ENCODE results near the gene PGAM4. TPM values are rescaled to one million over a fixed set of nuclear protein-coding genes. Genes with fewer than 3 reads are reported as not detected.

Gene PGAM4
- polyA plus RNA-seq, 1 of the 3 experiments (the other 2 are of a cell fraction): not detected

DNA sequence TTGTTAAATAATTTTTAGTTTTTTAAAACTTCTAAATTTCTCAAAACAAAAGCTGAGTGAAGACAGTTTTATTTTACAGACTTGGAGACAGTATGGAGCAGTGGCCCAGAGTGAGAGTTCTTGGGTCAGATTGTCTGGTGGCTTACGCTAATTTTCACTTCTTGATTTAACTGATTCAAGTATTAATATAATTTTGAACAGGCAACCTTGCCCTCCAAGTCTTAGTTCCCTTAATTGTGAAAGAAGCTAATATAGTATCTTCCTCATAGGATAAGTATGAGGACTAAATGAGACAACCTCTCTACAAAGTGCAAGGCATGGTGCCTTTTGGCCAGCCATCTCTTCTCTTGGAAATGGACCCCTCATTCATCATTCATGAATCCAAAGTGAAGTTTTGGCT lies 33.6 kb downstream of the PGAM4 start (continued):
- no peak for TF ChIP-seq USF1 (IDR thresholded peaks at IDR 0.05; ENCODE audit: borderline replicate concordance, low read depth)
- no peak for TF ChIP-seq FOSL2 (IDR thresholded peaks at IDR 0.05; ENCODE audit: borderline replicate concordance, low read depth)
- TF ChIP-seq FOXM1 (IDR thresholded peaks at IDR 0.05; ENCODE audit: low read depth): no peak
- no peak for TF ChIP-seq SMC3 (IDR thresholded peaks at IDR 0.05; ENCODE audit: low read depth, low read length)
- no peak for TF ChIP-seq TCF12 (IDR thresholded peaks at IDR 0.05)

DNA sequence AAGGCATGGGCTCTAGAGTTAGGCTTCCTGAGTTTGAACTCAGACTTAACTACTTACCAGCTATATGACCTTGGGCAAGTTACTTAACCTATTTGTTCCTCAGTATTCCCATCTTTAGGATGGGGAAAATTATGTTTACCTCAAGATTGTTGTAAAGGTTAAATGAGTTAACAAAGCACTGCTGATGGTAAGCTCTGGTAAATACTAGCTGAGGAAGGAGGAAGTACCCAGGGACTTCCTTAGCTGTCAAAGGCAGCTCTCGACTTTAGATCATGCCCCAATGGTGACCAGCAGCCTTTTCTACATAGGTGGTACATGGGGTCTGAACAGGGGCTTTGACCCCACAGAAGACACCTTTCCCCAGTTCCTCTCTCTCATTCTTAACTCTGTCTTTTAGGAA lies 38.9 kb downstream of the PGAM4 start:
- Histone ChIP-seq H3K9ac (no peak overlapping the region), H3F3A (replicated peaks; ENCODE audit: insufficient read depth) (no peaks in the 10 kb centered on the region), H3K36me3 (replicated peaks in 1 of 2; ENCODE audit: control insufficient read depth in 1 of 2, insufficient read depth in 2 of 2, low read length in 1 of 2) (no peaks in the 10 kb centered on the region), H3K9me3 (no peaks in the 10 kb centered on the region), H3K4me2 (no peak overlapping the region), H3K27ac (ENCODE audit: low read depth in 2 of 2, low read length in 1 of 2) (no peak overlapping the region), H3K4me3 (ENCODE audit: low read depth in 2 of 2, low read length in 1 of 2) (no peak overlapping the region), H2AFZ (ENCODE audit: low read depth) (no peak overlapping the region), H3K79me2 (ENCODE audit: insufficient read depth) (no peaks in the 10 kb centered on the region), H3K4me1 (ENCODE audit: control insufficient read depth in 1 of 2, insufficient read depth in 2 of 2, low read depth in 1 of 2, low read length in 1 of 2) (no peaks in the 10 kb centered on the region), H4K20me1 (ENCODE audit: insufficient read depth) (no peaks in the 10 kb centered on the region), H3K27me3 (ENCODE audit: insufficient read depth) (no peaks in the 10 kb centered on the region), H3K9me2 (no peaks in the 10 kb centered on the region)
- DNase-seq: no peak
- 38% methylated on average over 1 of the region's 1 CpG for whole genome bisulfite sequencing (ENCODE audit: low lambda C conversion rate)
- no peak for TF ChIP-seq REST (IDR thresholded peaks at IDR 0.05; ENCODE audit: low read depth, low read length)
- TF ChIP-seq RCOR1 (IDR thresholded peaks at IDR 0.05; ENCODE audit: low read length): no peak
- no peak for TF ChIP-seq RAD21 (IDR thresholded peaks at IDR 0.05; ENCODE audit: low read length)
- no peak for TF ChIP-seq USF2 (IDR thresholded peaks at IDR 0.05; ENCODE audit: borderline replicate concordance, low read depth, low read length)
- no peak for TF ChIP-seq JUND (IDR thresholded peaks at IDR 0.05)
- TF ChIP-seq CHD2 (IDR thresholded peaks at IDR 0.05; ENCODE audit: low read length, partially characterized antibody): no peak
- no peak for TF ChIP-seq TAF1 (IDR thresholded peaks at IDR 0.05; ENCODE audit: borderline replicate concordance, low read depth, low read length)
- TF ChIP-seq TEAD4 (IDR thresholded peaks at IDR 0.05; ENCODE audit: borderline replicate concordance, insufficient read depth): no peak
- TF ChIP-seq MEF2A (IDR thresholded peaks at IDR 0.05; ENCODE audit: borderline replicate concordance, low read depth): no peak
- TF ChIP-seq RXRA (IDR thresholded peaks at IDR 0.05; ENCODE audit: borderline replicate concordance, low read depth): no peak
- no peak for TF ChIP-seq ELF1 (IDR thresholded peaks at IDR 0.05)
- no peak for TF ChIP-seq PBX3 (IDR thresholded peaks at IDR 0.05)
- no peak for TF ChIP-seq NRF1 (IDR thresholded peaks at IDR 0.05; ENCODE audit: low read depth, low read length)
- no peak for TF ChIP-seq GABPA (IDR thresholded peaks at IDR 0.05; ENCODE audit: low read depth)
- TF ChIP-seq GATA2 (CRISPR knock-in tag; IDR thresholded peaks at IDR 0.05): no peak
- no peak for TF ChIP-seq NFIC (IDR thresholded peaks at IDR 0.05; ENCODE audit: borderline replicate concordance)
- TF ChIP-seq SMC3 (IDR thresholded peaks at IDR 0.05; ENCODE audit: low read depth, low read length): no peak
- CTCF ChIA-PET: interaction anchor here (1.2 kb wide), 1 partner anchor 19 kb away, joined by 5 read pairs; the partner anchor contains the start of gene ATP7A
- POLR2A ChIA-PET: no interaction called here
